GM06990 (cell line): ENCODE measurements around the gene OGG1.

Source experiments
- DNase-seq: peaks from one replicate; pipeline ENCODE4 v3.0.0-alpha.2; 2011; ENCODE audit not compliant: insufficient read length; ENCODE audit errors: extremely low read depth
- H3K27me3 ChIP-seq: replicated peaks from 2 replicates; pipeline ENCODE4 v1.6.0; 2011; ENCODE audit warnings: low read length; ENCODE audit not compliant: control insufficient read depth, insufficient read depth
- H3K36me3 ChIP-seq: 2 replicates; pipeline ENCODE4 v1.5.1; 2011; ENCODE audit warnings: low read length; ENCODE audit not compliant: control insufficient read depth, insufficient read depth
- H3K4me3 ChIP-seq: replicated peaks from 2 replicates; pipeline ENCODE4 v1.5.1; 2011; ENCODE audit warnings: low read depth, mild to moderate bottlenecking, control low read depth, low read length
- TF ChIP-seq, protein P1 (sequence below): IDR thresholded peaks from 2 replicates; pipeline ENCODE4 v1.5.1; 2011; ENCODE audit warnings: low read length, control low read depth, mild to moderate bottlenecking, inconsistent platforms; ENCODE audit not compliant: insufficient read depth, poor library complexity, severe bottlenecking

OGG1 gene

DNA sequence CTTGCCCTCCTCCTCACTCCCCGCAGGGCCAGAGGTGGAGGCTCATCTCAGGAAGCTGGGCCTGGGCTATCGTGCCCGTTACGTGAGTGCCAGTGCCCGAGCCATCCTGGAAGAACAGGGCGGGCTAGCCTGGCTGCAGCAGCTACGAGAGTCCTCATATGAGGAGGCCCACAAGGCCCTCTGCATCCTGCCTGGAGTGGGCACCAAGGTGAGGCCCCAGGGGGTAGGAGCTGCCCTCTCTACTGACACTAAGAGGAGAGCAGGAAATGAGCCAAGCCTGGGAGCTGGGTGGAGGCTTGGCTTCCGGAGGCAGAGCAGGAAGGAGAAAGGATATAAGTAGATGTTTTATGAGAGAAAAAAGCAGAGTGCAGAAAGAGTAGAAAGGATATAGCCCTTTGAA is 4.9 kb downstream of the OGG1 start:
- peaks cover 15% of the 10 kb centered on the region for H3K36me3 ChIP-seq
- TF ChIP-seq, protein P1, sequence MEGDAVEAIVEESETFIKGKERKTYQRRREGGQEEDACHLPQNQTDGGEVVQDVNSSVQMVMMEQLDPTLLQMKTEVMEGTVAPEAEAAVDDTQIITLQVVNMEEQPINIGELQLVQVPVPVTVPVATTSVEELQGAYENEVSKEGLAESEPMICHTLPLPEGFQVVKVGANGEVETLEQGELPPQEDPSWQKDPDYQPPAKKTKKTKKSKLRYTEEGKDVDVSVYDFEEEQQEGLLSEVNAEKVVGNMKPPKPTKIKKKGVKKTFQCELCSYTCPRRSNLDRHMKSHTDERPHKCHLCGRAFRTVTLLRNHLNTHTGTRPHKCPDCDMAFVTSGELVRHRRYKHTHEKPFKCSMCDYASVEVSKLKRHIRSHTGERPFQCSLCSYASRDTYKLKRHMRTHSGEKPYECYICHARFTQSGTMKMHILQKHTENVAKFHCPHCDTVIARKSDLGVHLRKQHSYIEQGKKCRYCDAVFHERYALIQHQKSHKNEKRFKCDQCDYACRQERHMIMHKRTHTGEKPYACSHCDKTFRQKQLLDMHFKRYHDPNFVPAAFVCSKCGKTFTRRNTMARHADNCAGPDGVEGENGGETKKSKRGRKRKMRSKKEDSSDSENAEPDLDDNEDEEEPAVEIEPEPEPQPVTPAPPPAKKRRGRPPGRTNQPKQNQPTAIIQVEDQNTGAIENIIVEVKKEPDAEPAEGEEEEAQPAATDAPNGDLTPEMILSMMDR = no peak
- H3K4me3 ChIP-seq = no peak overlapping the region
- H3K27me3 ChIP-seq = no peaks in the 10 kb centered on the region
- DNase-seq = no peak

DNA sequence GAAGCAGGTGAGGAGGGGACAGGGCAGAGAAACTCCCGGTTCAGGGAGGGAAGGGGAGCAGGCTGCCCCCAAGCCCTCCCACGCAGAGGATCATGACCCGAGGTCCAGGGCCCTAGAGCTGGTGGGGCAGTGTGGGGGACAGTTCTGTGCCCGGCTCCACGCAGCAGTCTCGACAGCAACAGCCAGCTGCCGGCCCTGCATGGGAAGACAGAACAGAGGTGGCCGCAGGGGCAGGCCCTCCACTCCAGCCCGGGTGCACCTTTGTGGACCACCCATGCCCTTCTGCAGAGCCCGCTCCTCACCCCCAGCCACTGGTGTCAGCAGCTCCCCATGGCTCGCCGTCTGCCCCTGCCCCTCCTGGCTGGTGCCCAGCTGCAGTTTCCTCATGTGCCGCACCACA is 7.7 kb downstream of the OGG1 start:
- DNase-seq = no peak
- Histone ChIP-seq H3K27me3 (no peaks in the 10 kb centered on the region), H3K4me3 (no peak overlapping the region), H3K36me3 (peaks cover 15% of the 10 kb centered on the region)
- TF ChIP-seq, protein P1 = no peak

DNA sequence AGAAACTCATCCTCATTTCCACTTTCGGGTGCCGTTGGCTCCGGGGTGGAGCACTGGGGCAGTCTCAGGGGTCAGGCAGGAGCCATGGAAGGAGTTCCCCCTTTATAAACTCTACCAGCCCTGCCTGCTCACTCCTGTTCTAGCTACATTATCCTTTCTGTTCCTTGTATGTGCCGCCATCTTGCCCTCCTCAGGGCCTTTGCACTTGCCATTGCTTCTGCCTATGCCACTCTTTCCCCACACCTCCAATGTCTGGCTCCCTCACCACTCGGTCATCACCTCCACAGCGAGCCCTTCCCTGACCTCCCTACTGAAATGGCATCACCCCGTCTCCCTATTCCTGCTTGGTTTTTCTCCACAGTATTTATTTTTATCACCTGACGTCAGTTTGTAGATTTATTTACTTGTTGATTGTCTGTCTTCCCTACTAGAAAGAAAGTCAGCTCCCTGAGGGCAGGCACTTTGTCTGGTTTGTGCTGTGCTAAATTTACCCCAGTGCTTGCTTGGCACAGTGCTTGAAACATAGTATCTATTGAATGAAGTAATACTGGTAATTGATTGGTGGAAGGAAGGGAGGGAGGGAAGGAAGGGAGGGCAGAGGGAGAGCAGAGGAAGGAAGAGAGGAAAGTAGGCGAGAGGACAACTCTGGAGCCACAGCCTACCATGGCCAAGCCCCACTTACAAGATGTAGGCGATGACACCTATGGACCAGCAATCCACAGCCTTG is 11.2 kb downstream of the OGG1 start:
- Histone ChIP-seq H3K36me3 (peaks cover 11% of the 10 kb centered on the region), H3K4me3 (no peak overlapping the region), H3K27me3 (no peaks in the 10 kb centered on the region)
- DNase-seq = no peak
- TF ChIP-seq, protein P1 = no peak

DNA sequence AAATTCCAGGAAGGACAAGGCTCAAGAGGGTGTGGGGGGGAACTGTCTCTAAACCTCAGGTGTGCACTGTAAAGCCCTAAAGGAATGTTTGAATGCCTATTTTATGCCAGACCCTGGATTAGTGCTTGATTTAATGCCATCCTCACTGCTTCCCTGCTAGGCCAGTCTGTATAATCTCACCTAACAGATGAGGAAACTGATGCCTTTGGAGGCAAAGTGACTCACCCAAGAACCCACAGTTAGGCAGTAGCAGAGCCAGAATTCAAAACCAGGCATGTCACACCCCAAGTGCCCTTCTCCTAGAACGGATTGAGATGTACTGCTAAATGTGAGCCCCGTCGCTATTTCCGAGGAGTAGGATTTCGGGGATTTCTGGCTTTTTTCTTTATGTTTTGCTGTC is 12.2 kb downstream of the OGG1 start:
- H3K36me3 ChIP-seq = peaks cover 4% of the 10 kb centered on the region
- no peak for DNase-seq
- TF ChIP-seq, protein P1 = no peak

DNA sequence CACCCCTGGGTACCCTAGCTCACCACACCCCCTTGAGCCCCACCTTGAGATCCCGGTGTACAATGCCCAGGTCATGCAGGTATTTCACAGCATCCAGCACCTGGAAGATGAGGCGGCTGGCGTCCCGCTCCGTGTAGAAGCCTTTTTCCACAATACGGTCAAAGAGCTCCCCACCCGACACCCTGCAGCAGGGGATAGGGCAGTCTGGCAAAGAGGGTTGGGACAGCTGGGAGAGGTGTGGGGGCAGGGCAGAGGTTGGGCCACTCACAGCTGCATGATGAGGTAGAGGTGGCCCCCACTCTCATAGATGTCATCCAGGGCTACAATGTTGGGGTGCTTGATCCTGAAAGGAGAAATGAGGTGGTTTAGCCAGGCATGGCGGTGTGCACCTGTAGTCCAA is 13.1 kb downstream of the OGG1 start:
- Histone ChIP-seq H3K27me3 (no peaks in the 10 kb centered on the region), H3K4me3 (no peak overlapping the region), H3K36me3 (peaks cover 2% of the 10 kb centered on the region; the same call in 1 of the 2 replicates)
- no peak for DNase-seq
- TF ChIP-seq, protein P1 = no peak

More for the DNA sequence above, 12.2 kb downstream of the OGG1 start:
- no peaks in the 10 kb centered on the region for H3K27me3 ChIP-seq
- H3K4me3 ChIP-seq = no peak overlapping the region
